GM12872 (cell line): ENCODE measurements around the gene GNL2.

Experiments
- TF ChIP-seq, protein P1 (sequence below): IDR thresholded peaks from 3 replicates; pipeline ENCODE4 v1.5.1; 2011; ENCODE audit warnings: low read depth, mild to moderate bottlenecking, low read length, moderate library complexity; ENCODE audit not compliant: insufficient read depth

Gene GNL2

DNA sequence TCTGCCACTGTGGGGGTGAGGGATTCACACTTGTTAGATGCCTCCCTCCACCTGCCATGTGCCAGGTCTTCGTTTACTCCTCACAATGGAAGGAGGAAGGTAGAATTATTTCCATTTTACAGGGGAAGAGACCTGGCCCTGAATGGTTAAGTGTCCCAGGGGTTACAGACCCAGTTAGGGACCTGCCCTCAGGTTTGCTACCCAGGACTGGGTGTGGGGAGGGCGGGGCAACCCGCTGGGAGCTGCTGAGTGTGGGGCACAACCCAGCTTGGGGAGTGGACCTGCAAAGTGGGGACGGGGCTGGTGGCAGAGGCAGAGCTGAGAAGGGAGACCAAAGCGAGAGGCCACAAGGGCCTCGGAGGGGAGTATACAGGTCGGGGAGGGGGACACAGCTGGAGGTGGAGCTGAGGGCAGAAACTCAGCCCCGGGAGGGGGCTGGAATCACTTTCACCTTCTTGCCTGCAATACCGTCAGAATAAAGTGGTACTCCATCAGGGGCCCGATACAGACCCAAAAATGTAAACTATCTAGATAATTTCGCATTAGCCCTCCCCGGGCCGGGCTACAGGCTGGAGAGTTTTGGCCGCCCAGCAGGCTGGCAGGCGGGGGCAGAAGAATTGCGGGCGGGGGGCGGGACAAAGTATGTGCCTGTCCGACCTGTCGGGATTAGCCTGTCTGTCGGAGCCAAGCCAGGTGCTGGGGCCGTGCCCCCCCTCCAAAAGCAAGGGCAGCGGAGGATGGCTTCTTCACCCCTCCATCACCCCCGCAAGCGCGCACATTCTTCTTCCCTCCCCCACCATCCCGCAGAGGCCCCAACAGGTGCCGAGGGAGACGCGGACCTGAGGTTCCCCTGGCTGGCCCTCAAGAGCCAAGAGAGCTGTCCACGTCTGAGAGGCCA lies 37.6 kb upstream of the GNL2 start:
- TF ChIP-seq, protein P1, sequence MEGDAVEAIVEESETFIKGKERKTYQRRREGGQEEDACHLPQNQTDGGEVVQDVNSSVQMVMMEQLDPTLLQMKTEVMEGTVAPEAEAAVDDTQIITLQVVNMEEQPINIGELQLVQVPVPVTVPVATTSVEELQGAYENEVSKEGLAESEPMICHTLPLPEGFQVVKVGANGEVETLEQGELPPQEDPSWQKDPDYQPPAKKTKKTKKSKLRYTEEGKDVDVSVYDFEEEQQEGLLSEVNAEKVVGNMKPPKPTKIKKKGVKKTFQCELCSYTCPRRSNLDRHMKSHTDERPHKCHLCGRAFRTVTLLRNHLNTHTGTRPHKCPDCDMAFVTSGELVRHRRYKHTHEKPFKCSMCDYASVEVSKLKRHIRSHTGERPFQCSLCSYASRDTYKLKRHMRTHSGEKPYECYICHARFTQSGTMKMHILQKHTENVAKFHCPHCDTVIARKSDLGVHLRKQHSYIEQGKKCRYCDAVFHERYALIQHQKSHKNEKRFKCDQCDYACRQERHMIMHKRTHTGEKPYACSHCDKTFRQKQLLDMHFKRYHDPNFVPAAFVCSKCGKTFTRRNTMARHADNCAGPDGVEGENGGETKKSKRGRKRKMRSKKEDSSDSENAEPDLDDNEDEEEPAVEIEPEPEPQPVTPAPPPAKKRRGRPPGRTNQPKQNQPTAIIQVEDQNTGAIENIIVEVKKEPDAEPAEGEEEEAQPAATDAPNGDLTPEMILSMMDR: no peak

GRCh38 chr1:37631036-37631435 lies 35.3 kb upstream of the GNL2 start:
- TF ChIP-seq, protein P1: no peak

GRCh38 chr1:37630426-37631028 lies 34.8 kb upstream of the GNL2 start:
- TF ChIP-seq, protein P1: no peak

- TF ChIP-seq, protein P1: no peak
These were observed 34.1 kb upstream of the GNL2 start for GRCh38 chr1:37629726-37630425.

GRCh38 chr1:37629008-37629407 lies 33.3 kb upstream of the GNL2 start:
- TF ChIP-seq, protein P1: no peak

DNA sequence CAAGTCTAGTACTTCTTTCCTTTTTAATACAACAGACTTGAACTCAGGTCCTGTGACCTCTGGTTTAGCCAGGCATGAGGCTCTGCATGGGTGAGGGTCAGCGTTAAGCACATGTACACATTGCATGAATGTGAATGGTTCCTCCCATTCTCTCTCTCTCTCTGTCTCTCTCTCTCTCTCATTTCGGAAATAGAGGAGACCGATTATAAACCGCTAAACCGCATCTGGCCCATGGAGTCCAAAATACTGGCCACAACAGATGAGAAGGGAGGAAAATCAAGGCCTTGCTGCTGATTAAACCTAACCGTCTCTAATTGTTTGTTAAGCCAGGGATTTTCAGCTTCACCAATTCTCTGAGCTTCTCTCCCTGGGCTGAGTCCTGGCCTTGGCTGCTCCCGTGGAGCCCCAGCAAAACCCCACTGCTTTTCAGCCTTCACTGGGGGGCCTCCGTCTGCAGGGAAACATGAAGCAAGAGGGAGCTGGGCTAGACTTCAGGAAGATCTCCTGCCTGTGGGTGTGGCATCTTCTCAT lies 32.4 kb upstream of the GNL2 start:
- TF ChIP-seq, protein P1: no peak

GRCh38 chr1:37622131-37622530 lies 26.4 kb upstream of the GNL2 start:
- TF ChIP-seq, protein P1: no peak
